GM12865 (cell line): ENCODE results near the gene VWA8.

Source experiments
- DNase-seq: peaks from one replicate; pipeline ENCODE4 v3.0.0; 2010; ENCODE audit warnings: low read depth
- H3K4me3 ChIP-seq: 2 replicates; pipeline ENCODE4 v1.5.1; 2011; ENCODE audit warnings: mild to moderate bottlenecking, low read depth, low read length, control low read depth
- TF ChIP-seq, protein P1 (sequence below): IDR thresholded peaks from 2 replicates; pipeline ENCODE4 v1.5.1; 2011; ENCODE audit warnings: low read length, control low read depth, low read depth, inconsistent platforms; ENCODE audit not compliant: insufficient read depth; ENCODE audit errors: missing control alignments

Gene VWA8

GRCh38 chr13:41941174-41941573 is 19.7 kb downstream of the VWA8 start:
- H3K4me3 ChIP-seq, result no peak overlapping the region
- TF ChIP-seq, protein P1, sequence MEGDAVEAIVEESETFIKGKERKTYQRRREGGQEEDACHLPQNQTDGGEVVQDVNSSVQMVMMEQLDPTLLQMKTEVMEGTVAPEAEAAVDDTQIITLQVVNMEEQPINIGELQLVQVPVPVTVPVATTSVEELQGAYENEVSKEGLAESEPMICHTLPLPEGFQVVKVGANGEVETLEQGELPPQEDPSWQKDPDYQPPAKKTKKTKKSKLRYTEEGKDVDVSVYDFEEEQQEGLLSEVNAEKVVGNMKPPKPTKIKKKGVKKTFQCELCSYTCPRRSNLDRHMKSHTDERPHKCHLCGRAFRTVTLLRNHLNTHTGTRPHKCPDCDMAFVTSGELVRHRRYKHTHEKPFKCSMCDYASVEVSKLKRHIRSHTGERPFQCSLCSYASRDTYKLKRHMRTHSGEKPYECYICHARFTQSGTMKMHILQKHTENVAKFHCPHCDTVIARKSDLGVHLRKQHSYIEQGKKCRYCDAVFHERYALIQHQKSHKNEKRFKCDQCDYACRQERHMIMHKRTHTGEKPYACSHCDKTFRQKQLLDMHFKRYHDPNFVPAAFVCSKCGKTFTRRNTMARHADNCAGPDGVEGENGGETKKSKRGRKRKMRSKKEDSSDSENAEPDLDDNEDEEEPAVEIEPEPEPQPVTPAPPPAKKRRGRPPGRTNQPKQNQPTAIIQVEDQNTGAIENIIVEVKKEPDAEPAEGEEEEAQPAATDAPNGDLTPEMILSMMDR, result no peak
- no peak for DNase-seq

DNA sequence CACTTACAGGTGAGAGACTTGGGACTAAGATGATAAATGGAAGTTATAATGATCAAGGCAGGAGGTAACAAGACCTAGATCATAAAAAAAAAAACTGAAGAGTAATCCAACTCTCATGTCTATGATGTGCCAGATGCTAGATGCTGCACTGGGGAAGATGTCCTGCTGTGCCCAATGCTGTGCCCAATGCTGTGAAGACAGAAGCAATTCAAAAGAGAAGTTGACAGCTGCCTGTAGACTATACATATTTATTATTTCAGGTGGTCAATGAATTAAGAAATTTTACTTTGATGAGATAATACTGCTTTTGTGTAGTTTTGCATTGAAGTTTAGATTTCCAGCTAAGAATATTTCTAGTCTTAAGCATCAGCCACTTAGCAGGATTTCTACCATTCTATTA is 21.5 kb downstream of the VWA8 start:
- H3K4me3 ChIP-seq, result no peak overlapping the region
- TF ChIP-seq, protein P1, result no peak
- no peak for DNase-seq

DNA sequence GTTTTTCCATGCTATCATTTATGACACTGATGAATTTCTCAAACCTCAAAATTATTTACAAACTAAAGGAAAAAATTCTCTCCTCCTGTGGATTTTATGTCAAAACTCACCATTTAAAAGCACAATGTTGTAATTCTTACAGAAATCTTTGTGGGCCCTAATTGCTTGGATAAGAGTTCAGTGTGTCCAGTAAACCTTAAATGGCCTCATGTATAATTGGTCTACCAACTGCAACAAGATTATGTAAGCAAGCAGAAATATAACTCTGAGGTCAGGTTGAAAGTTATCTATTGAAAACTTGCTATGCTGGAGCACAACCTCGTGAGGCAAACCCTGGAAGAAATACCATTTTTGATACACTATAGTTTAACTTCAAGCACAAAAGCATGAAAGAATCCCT is 22.0 kb downstream of the VWA8 start:
- TF ChIP-seq, protein P1, result no peak
- DNase-seq, result no peak
- no peak overlapping the region for H3K4me3 ChIP-seq

- no peak for DNase-seq
- H3K4me3 ChIP-seq, result no peak overlapping the region
- TF ChIP-seq, protein P1, result no peak
Observed at GRCh38 chr13:41937388-41937787, 23.5 kb downstream of the VWA8 start.

- TF ChIP-seq, protein P1, result no peak
- no peak for DNase-seq
- H3K4me3 ChIP-seq, result no peak overlapping the region
Observed at GRCh38 chr13:41935501-41935900, 25.4 kb downstream of the VWA8 start.

GRCh38 chr13:41934994-41935393 is 25.9 kb downstream of the VWA8 start:
- no peak for DNase-seq
- H3K4me3 ChIP-seq, result no peak overlapping the region
- TF ChIP-seq, protein P1, result no peak

- TF ChIP-seq, protein P1, result no peak
- no peak overlapping the region for H3K4me3 ChIP-seq
- DNase-seq, result no peak
Observed at GRCh38 chr13:41934120-41934519, 26.8 kb downstream of the VWA8 start.
